HG03354 (cell line): ENCODE results near the gene SPSB3.

Experiments used
- ATAC-seq: cut with Tn5 transposase; IDR thresholded peaks from one replicate; pipeline ENCODE4 v1.9.1; 2021; ENCODE audit warnings: mild to moderate bottlenecking; ENCODE audit not compliant: unreplicated experiment, poor library complexity, severe bottlenecking

The SPSB3 gene

GRCh38 chr16:1790611-1791255 lies 8.4 kb upstream of the SPSB3 start:
- no peak for ATAC-seq

- ATAC-seq, result no peak
Measured at GRCh38 chr16:1790261-1790610, 7.9 kb upstream of the SPSB3 start.

- no peak for ATAC-seq
Measured at GRCh38 chr16:1789643-1790045, 7.3 kb upstream of the SPSB3 start.

DNA sequence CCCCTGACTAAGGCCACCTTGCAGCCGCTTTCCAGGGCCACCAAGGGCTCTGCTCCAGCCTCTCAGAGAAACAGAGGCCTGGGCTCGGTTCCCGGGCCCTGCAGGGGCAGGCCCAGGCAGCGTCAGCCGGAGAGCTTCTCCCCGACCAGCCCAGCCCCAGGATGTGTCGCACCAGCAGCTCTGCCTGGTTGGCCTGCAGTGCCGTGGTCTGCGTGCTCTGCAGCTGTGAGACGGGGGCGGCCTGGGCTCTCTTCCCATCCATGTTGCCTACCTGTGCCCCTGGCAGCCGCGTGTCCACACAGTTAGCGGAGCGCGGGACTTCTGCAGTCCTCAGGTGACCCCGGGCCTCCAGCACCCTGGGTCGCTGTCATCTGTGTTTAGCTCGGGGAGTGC lies 6.3 kb upstream of the SPSB3 start:
- no peak for ATAC-seq

- ATAC-seq, result no peak
Measured at GRCh38 chr16:1788095-1788707, 5.8 kb upstream of the SPSB3 start.

DNA sequence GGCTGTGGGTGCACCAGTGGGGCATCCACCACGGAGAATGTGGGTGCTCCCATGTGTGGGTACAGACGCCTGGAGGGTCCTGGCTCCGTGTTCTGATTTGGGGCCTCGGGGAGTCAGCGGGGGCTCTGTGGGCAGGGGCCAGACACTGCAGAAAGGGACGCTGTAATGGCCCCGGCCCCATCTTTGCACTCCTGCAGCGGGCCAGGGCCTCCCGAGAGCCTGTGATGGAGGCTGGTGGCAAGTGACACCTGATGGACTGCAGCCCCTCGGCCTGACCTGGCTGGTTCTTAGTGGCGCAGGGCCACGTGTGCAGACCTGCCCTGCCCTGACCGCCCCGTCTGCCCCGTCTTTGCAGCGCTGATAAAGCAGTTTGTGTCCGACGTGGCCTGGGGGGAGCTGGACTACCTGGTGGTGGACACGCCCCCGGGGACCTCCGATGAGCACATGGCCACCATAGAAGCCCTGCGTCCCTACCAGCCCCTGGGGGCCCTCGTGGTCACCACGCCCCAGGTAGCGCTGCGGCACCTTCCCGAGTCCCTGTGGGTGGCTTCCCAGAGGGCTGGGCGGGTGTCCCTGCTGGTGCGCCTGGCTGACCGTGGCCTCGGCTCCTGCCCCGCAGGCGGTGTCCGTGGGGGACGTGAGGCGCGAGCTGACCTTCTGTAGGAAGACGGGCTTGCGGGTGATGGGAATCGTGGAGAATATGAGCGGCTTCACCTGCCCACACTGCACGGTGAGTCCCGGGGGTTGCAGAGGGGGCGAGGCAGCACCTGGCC lies 5.1 kb upstream of the SPSB3 start:
- ATAC-seq, result no peak

DNA sequence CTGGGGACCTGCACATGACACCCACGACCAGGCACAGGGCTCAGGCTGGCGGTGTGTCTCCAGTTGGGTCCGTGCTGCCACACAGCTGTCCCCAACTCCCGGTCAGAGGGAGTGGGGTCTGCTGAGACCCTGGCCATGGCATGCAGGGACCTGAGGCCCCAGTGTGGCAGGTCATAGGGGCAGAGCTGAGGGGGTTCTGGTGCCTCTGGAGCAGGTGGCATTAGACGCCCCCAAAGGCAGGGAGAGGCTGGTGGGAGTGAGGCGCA lies 4.6 kb upstream of the SPSB3 start:
- no peak for ATAC-seq

- ATAC-seq, result no peak
Measured at GRCh38 chr16:1786242-1787055, 4.1 kb upstream of the SPSB3 start.

- ATAC-seq, result no peak
Measured at GRCh38 chr16:1785846-1786170, 3.4 kb upstream of the SPSB3 start.

- ATAC-seq, result no peak
Measured at GRCh38 chr16:1784977-1785845, 2.8 kb upstream of the SPSB3 start.

GRCh38 chr16:1781758-1782407 lies 488 bp downstream of the SPSB3 start:
- peak; percentile 11 for ATAC-seq

DNA sequence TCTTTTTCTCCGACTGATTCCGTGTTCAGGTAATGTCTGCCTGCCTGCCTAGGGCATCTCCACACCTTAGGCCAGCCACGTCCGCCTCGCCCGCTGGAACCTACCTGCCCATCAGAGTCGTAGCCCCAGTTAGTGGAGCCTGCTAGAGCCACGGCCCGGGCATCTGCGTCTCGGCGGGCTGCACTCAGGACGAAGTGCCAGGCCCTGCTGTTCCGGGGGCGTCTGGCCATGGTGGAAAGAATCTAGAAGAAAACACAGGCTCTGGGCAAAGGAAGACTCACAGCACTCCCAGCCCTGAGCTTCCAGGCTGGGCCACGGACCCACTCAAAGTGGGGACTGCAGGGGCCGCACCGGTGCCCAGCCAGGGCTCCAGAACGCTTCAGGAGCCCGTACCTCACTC lies 1.1 kb downstream of the SPSB3 start:
- no peak for ATAC-seq

GRCh38 chr16:1780677-1781072 lies 1.7 kb downstream of the SPSB3 start:
- no peak for ATAC-seq

DNA sequence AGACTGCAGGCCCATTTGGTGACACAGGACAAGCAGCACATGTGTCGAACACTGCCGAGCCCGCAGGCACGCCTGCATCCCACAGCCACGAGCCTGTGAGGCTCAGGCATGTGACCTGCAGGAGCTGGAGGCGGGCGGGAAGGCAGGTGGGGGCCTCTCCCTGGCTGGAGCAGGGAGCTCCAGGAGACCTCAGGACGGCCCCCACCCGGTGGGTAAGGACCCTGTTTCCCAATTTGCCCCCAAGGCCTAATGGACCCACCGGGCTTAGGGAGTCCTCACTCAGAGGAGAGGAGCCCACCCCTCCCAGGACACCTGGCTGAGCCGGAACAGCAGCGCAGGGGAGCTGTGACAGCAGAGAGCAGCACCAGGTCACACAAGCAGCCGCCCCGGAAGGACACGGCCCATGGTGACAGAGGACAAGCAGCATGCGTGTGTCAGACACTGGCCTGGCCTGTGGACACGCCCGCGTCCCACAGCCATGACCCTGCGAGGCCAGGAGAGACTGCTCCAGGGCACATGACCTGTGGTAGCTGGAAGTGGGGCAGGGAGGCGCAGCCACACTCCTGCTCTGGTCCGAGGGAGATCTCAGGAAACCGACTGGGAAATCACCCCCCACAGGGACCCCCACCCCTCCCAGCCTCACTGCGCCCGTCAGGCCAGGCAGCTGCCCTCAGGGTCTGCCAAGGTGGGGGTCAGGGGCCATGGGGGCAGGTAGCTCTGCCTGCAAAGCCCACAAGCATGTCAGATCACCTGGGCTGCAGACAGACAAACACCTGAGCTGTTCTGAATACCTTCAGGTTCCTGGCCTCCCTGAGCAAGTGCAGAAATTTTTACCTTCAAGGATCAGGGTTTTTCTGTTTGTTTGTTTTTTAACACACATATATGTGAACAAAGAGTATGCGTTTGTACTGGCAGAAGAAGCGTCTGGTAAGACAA lies 2.4 kb downstream of the SPSB3 start:
- no peak for ATAC-seq

DNA sequence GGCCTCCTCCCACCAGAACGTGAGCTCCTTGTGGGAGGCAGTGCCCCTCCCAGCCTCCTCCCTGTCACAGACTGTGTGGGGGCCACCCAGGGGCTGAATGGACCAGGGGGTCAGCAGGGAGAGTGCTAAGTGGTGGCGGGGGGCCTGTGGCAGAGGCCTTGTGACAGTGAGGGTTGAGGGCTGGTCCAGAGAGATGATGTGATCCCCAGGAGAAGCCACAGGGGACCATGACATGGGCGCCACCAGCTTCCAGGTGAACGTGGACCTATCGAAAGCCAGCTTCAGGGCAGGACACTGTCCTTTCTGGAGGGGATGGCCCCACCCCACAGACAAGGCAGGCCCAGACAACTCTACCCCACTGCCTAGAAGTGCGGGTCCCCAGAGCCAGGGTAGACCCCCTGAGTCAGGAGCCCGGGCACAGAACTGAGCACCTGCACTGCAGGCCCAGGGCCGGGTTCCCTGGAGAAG lies 3.1 kb downstream of the SPSB3 start:
- no peak for ATAC-seq

DNA sequence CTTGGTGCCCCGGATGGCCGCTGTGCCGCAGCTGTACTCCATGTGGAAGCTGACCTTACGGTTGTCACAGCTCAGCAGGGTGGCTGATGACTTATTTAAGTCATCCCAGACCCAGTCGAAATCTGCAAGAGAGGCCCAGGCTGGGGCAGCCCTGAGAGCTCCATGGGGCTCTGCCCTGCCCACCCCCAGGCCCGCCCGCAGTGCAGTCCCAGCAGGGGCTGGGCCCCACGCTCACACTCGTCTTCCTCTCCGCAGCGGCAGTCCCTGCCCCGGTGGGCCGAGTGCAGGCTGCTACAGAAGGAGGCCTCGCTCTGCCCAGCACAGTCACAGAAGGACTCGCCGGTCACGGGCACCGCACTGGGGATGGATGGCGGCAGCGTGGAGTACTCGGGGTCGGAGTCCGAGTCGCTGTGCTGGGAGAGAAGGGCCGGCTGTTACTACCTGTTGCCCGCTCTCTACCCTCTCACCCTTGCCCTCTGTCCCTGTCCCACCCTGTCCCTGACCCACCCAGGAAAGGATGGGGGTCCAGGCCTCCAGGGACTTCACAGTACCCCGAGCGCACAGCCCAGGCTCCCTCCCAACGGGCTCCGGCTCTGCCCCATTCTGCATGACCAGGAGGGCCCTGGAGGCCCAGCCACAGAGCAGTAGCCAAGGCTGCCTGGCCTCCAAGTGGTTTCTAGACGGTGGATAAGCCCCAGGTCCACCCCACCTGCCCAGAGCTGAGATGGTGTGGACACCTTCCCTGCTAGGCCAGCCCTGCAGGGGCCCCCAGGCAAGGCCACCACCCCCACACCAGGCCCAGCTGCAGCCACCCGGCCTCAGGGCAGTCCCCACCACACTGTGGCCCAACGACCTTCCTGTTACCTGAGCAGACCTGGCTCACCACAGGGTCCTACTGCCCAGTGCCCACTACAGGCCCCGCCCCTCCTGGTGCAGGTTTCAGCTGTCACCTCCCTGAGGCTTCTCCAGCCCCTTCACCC lies 3.9 kb downstream of the SPSB3 start:
- no peak for ATAC-seq
